Measurements from ENCODE around the gene MATN1. TPM values are rescaled to one million over a fixed set of nuclear protein-coding genes. Genes with fewer than 3 reads are reported as not detected.

The MATN1 gene
- total RNA-seq, 2 experiments from 2014 or later: 0.28 to 0.42 TPM

- Histone ChIP-seq H2AFZ (ENCODE audit: low read length) (no peak overlapping the region), H3K4me2 (ENCODE audit: low read length) (no peak overlapping the region), H3K27ac (ENCODE audit: low read depth, low read length, poor library complexity, severe bottlenecking) (no peak overlapping the region), H3K4me1 (ENCODE audit: insufficient read depth, low read length, poor library complexity, severe bottlenecking) (no peaks in the 10 kb centered on the region), H3K9me2 (ENCODE audit: insufficient read depth, low read length) (no peaks in the 10 kb centered on the region), H3K9me3 (ENCODE audit: low read length) (0 out of 2 replicates have a peak, but pooled peaks cover 8% of the 10 kb centered on the region), H3K4me3 (ENCODE audit: low read depth, low read length, poor library complexity, severe bottlenecking) (no peak overlapping the region), H4K20me1 (ENCODE audit: insufficient read depth, low read length) (no peaks in the 10 kb centered on the region), H3K79me2 (ENCODE audit: insufficient read depth, low read depth, low read length) (no peaks in the 10 kb centered on the region), H3K36me3 (ENCODE audit: insufficient read depth, low read length) (no peaks in the 10 kb centered on the region)
- BruUV-seq (replicated peaks): no TSS peak
- intact Hi-C loops (cut with micrococcal nuclease; ENCODE audit: unreplicated experiment): no loop called here
- ChIA-PET CTCF (ENCODE audit: unreplicated experiment) (no interaction called here), POLR2A (no interaction called here)
- TF ChIP-seq EZH2phosphoT487 (IDR thresholded peaks at IDR 0.05; ENCODE audit: borderline replicate concordance, low read depth, low read length): no peak
- no peak for TF ChIP-seq CTCF (conservative IDR thresholded peaks at IDR 0.05; ENCODE audit: low read length)
- DNase-seq (ENCODE audit: low spot score): no peak
Observed at GRCh38 chr1:30677471-30677870, 45.9 kb downstream of the MATN1 start.

GRCh38 chr1:30675761-30676160 lies 47.6 kb downstream of the MATN1 start:
- Histone ChIP-seq H3K9me2 (ENCODE audit: insufficient read depth, low read length) (no peaks in the 10 kb centered on the region), H3K27ac (ENCODE audit: low read depth, low read length, poor library complexity, severe bottlenecking) (no peak overlapping the region), H3K4me3 (ENCODE audit: low read depth, low read length, poor library complexity, severe bottlenecking) (no peak overlapping the region), H3K4me1 (ENCODE audit: insufficient read depth, low read length, poor library complexity, severe bottlenecking) (no peaks in the 10 kb centered on the region), H3K79me2 (ENCODE audit: insufficient read depth, low read depth, low read length) (no peaks in the 10 kb centered on the region), H3K36me3 (ENCODE audit: insufficient read depth, low read length) (no peaks in the 10 kb centered on the region), H2AFZ (ENCODE audit: low read length) (no peak overlapping the region), H4K20me1 (ENCODE audit: insufficient read depth, low read length) (no peaks in the 10 kb centered on the region), H3K9me3 (ENCODE audit: low read length) (0 out of 2 replicates have a peak, but pooled peaks cover 8% of the 10 kb centered on the region), H3K4me2 (ENCODE audit: low read length) (no peak overlapping the region)
- intact Hi-C loops (cut with micrococcal nuclease; ENCODE audit: unreplicated experiment): no loop called here
- ChIA-PET CTCF (ENCODE audit: unreplicated experiment) (no interaction called here), POLR2A (no interaction called here)
- no TSS peak for BruUV-seq (replicated peaks)
- no peak for TF ChIP-seq CTCF (conservative IDR thresholded peaks at IDR 0.05; ENCODE audit: low read length)
- no peak for TF ChIP-seq EZH2phosphoT487 (IDR thresholded peaks at IDR 0.05; ENCODE audit: borderline replicate concordance, low read depth, low read length)
- DNase-seq (ENCODE audit: low spot score): no peak

- Histone ChIP-seq H3K36me3 (ENCODE audit: insufficient read depth, low read length) (no peaks in the 10 kb centered on the region), H3K27ac (ENCODE audit: low read depth, low read length, poor library complexity, severe bottlenecking) (no peak overlapping the region), H2AFZ (ENCODE audit: low read length) (no peak overlapping the region), H3K9me3 (ENCODE audit: low read length) (0 out of 2 replicates have a peak, but pooled peaks cover 8% of the 10 kb centered on the region), H3K4me2 (ENCODE audit: low read length) (no peak overlapping the region), H3K4me1 (ENCODE audit: insufficient read depth, low read length, poor library complexity, severe bottlenecking) (no peaks in the 10 kb centered on the region), H3K79me2 (ENCODE audit: insufficient read depth, low read depth, low read length) (no peaks in the 10 kb centered on the region), H4K20me1 (ENCODE audit: insufficient read depth, low read length) (no peaks in the 10 kb centered on the region), H3K9me2 (ENCODE audit: insufficient read depth, low read length) (no peaks in the 10 kb centered on the region), H3K4me3 (ENCODE audit: low read depth, low read length, poor library complexity, severe bottlenecking) (no peak overlapping the region)
- no TSS peak for BruUV-seq (replicated peaks)
- no peak for TF ChIP-seq CTCF (conservative IDR thresholded peaks at IDR 0.05; ENCODE audit: low read length)
- no peak for TF ChIP-seq EZH2phosphoT487 (IDR thresholded peaks at IDR 0.05; ENCODE audit: borderline replicate concordance, low read depth, low read length)
- DNase-seq (ENCODE audit: low spot score): no peak
- CTCF ChIA-PET (ENCODE audit: unreplicated experiment): no interaction called here
- intact Hi-C loops (cut with micrococcal nuclease; ENCODE audit: unreplicated experiment): no loop called here
- POLR2A ChIA-PET: no interaction called here
Observed at GRCh38 chr1:30675289-30675688, 48.1 kb downstream of the MATN1 start.

All from OCI-LY7 (cell line).